Trophoblast cell (in vitro differentiated cells and primary cell): Measurements from ENCODE around the gene STK25.

Experiments
- DNase-seq, 2 donors: peaks; one replicate each; pipeline ENCODE4 v3.0.0-alpha.2; 2016
- H2AFZ ChIP-seq: 2 replicates; pipeline ENCODE4 v1.6.1; 2013; ENCODE audit warnings: low read length, moderate library complexity, mild to moderate bottlenecking; ENCODE audit not compliant: insufficient read depth, poor library complexity
- H2AK5ac ChIP-seq: 2 replicates; pipeline ENCODE4 v1.6.1; 2013; ENCODE audit warnings: mild to moderate bottlenecking, low read length
- H2BK120ac ChIP-seq: 2 replicates; pipeline ENCODE4 v1.6.1; 2013; ENCODE audit warnings: low read length, mild to moderate bottlenecking, moderate library complexity; ENCODE audit not compliant: insufficient read depth, poor library complexity
- H2BK12ac ChIP-seq: 2 replicates; pipeline ENCODE4 v1.6.1; 2013; ENCODE audit warnings: mild to moderate bottlenecking, low read length, moderate library complexity
- H2BK5ac ChIP-seq: 2 replicates; pipeline ENCODE4 v1.6.1; 2013; ENCODE audit warnings: low read length, low read depth, moderate library complexity, mild to moderate bottlenecking; ENCODE audit not compliant: poor library complexity
- H3K14ac ChIP-seq: 2 replicates; pipeline ENCODE4 v1.6.1; 2013; ENCODE audit warnings: mild to moderate bottlenecking, low read length
- H3K18ac ChIP-seq: 2 replicates; pipeline ENCODE4 v1.6.1; 2013; ENCODE audit warnings: mild to moderate bottlenecking, low read length
- H3K23ac ChIP-seq: 2 replicates; pipeline ENCODE4 v1.6.1; 2013; ENCODE audit warnings: low read length
- H3K27ac ChIP-seq: 2 replicates; pipeline ENCODE4 v1.5.1; 2013; ENCODE audit warnings: low read depth, mild to moderate bottlenecking, inconsistent platforms, low read length, moderate library complexity
- H3K27me3 ChIP-seq: 2 replicates; pipeline ENCODE4 v1.6.1; 2013; ENCODE audit warnings: inconsistent platforms, mild to moderate bottlenecking, low read length, moderate library complexity; ENCODE audit not compliant: insufficient read depth
- H3K36me3 ChIP-seq, 2 experiments: 1 replicate in 1 of 2; 2 replicates in 1 of 2; pipeline ENCODE4 v1.6.1; 2013; ENCODE audit warnings: low read length in 2 of 2, mild to moderate bottlenecking in 2 of 2, moderate library complexity in 1 of 2; ENCODE audit not compliant: insufficient read depth in 2 of 2, control insufficient read depth in 1 of 2
- H3K4ac ChIP-seq: 2 replicates; pipeline ENCODE4 v1.6.1; 2013; ENCODE audit warnings: low read depth, mild to moderate bottlenecking, low read length, moderate library complexity
- H3K4me1 ChIP-seq, 2 experiments: 1 replicate in 1 of 2; 2 replicates in 1 of 2; pipeline ENCODE4 v1.6.1; 2013; ENCODE audit warnings: low read length in 2 of 2, mild to moderate bottlenecking in 2 of 2, moderate library complexity in 1 of 2; ENCODE audit not compliant: insufficient read depth in 2 of 2, control insufficient read depth in 1 of 2
- H3K4me2 ChIP-seq: 2 replicates; pipeline ENCODE4 v1.6.1; 2013; ENCODE audit warnings: inconsistent platforms, mild to moderate bottlenecking, low read length, moderate library complexity
- H3K4me3 ChIP-seq: 2 replicates; pipeline ENCODE4 v1.5.1; 2013; ENCODE audit warnings: mild to moderate bottlenecking, low read depth, low read length, inconsistent platforms
- H3K79me1 ChIP-seq: one replicate; pipeline ENCODE4 v1.6.1; 2013; ENCODE audit warnings: low read length
- H3K79me2 ChIP-seq: 2 replicates; pipeline ENCODE4 v1.6.1; 2013; ENCODE audit warnings: low read length, mild to moderate bottlenecking; ENCODE audit not compliant: control insufficient read depth, insufficient read depth, poor library complexity
- H3K9ac ChIP-seq: 2 replicates; pipeline ENCODE4 v1.6.1; 2013; ENCODE audit warnings: mild to moderate bottlenecking, low read length
- H3K9me3 ChIP-seq: 2 replicates; pipeline ENCODE4 v1.6.1; 2013; ENCODE audit warnings: low read depth, mild to moderate bottlenecking, control low read depth, inconsistent platforms, low read length; ENCODE audit not compliant: insufficient read depth
- H4K12ac ChIP-seq: 2 replicates; pipeline ENCODE4 v1.6.1; 2013; ENCODE audit warnings: low read depth, mild to moderate bottlenecking, low read length, moderate library complexity
- H4K8ac ChIP-seq: 2 replicates; pipeline ENCODE4 v1.6.1; 2013; ENCODE audit warnings: low read depth, mild to moderate bottlenecking, low read length, moderate library complexity
- H4K91ac ChIP-seq: one replicate; pipeline ENCODE4 v1.6.1; 2013; ENCODE audit warnings: low read depth, mild to moderate bottlenecking, low read length, moderate library complexity
- WGBS: extraction: QIAGEN DNeasy Blood & Tissue Kit; methylation state at CpG from one replicate; pipeline ENCODE4 v1.1.7; 2013; ENCODE audit warnings: missing lambda C conversion rate; ENCODE audit not compliant: insufficient read length, insufficient coverage; ENCODE audit errors: extremely low coverage; 5-methylcytosine and 5-hydroxymethylcytosine counted together

Gene STK25

DNA sequence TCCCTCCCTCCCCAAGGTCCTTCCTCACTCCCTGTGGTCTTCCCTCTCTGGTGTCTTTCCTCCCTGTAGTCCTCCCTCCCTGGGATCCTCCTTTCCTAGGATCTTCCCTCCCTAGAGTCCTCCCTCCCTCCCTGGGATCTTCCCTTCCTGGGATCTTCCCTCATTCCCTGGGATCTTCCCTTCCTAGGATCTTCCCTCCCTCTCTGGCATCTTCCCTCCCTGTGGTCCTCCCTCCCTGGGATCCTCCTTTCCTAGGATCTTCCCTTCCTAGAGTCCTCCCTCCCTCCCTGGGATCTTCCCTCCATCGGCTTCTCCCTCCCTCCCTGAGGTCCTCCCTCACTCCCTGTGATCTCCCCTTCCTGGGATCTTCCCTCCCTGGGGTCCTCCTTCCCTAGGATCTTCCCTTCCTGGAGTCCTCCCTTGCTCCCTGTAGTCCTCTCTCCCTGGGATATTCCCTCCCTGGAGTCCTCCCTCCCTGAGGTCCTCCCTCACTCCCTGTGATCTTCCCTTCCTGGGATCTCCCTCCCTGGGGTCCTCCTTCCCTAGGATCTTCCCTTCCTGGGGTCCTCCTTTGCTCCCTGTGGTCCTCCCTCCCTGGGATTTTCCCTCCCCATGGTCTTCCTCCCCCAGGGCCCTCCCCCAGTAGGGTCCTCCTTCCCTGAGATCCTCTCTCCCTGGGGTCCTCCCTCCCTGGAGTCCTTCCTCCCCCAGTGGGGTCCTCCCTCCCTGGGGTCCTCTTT is 23.0 kb downstream of the STK25 start:
- H3K79me2 ChIP-seq, result no peaks in the 10 kb centered on the region
- H3K4me2 ChIP-seq, result no peak overlapping the region
- H3K4ac ChIP-seq, result no peak overlapping the region
- H3K23ac ChIP-seq, result no peak overlapping the region
- no peaks in the 10 kb centered on the region for H3K9me3 ChIP-seq
- no peak for DNase-seq
- peaks cover 0 to 6% of the 10 kb centered on the region in 2 experiments for H3K36me3 ChIP-seq
- H4K12ac ChIP-seq, result no peak overlapping the region
- WGBS, result no CpG with 5 or more reads among the region's 1 CpG
- no peaks in the 10 kb centered on the region for H3K27me3 ChIP-seq
- H2AFZ ChIP-seq, result no peak overlapping the region
- H4K91ac ChIP-seq, result no peak overlapping the region
- no peaks in the 10 kb centered on the region for H3K4me1 ChIP-seq
- H3K9ac ChIP-seq, result no peak overlapping the region
- no peak overlapping the region for H2BK120ac ChIP-seq
- H3K14ac ChIP-seq, result no peak overlapping the region
- H3K79me1 ChIP-seq, result no peaks in the 10 kb centered on the region
- no peak overlapping the region for H3K27ac ChIP-seq
- no peak overlapping the region for H2BK12ac ChIP-seq
- H3K18ac ChIP-seq, result no peak overlapping the region
- no peak overlapping the region for H2AK5ac ChIP-seq
- H2BK5ac ChIP-seq, result no peak overlapping the region
- H3K4me3 ChIP-seq, result no peak overlapping the region
- H4K8ac ChIP-seq, result no peak overlapping the region

DNA sequence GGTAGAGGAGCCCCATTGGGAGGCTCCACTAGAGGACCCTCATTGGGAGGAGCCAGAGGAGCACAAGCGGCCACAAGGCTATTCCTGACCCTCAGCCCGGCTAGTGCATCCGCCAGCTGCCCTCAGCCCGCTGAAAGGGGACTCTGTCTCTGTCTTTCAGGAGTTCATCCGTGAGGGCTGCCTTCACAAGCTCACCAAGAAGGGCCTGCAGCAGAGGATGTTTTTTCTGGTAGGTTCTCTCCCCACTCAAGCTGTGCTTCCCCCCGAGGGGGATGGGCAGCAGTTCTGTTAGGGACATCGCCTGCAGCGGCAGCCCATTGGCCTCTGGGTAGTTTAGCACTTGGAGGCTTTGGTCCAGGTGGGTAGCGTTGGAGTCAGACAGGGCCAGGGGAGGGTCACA is 25.1 kb downstream of the STK25 start:
- no CpG with 5 or more reads among the region's 9 CpGs for WGBS
- H4K12ac ChIP-seq, result no peak overlapping the region

DNA sequence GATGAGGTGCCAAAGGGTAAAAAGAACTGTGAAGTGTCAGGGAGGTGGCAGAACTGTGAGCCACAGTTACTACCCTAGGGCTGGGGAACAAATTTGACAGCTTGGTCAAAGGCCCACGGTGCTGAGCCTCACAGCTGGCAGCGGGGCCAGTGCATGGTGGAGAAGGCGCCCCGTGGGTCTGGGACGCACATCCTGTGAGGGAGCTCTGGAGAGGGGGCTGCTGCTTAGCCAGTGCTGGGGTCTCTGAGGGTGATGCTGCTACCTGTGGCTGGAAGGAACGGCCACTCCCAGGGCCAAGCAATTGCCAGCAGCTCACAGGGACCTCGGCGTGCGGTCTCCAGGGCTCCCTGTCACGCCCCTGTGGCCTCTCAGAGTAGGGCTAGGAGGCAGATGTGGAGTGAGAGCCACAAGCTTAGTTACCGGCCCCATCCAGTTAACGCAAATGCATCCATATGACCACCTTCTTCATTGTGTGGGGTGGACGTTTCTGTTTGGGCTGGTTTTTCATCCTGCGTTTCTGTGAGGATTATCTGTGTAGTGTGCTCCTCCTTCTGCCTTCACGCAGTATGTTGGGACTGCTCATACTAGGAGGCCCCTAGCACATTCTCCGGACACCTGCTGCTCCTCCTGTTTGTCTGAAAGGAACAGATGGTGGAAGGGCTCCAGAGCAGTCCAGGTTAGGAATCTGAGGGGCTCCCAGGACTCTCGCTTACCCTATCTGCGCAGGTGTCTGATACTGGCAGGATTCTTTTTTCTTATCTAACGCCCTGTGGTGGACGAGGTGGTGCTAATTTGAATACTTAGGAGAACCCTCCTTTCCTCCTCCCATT is 26.0 kb downstream of the STK25 start:
- Histone ChIP-seq H4K91ac (no peak overlapping the region), H3K4ac (no peak overlapping the region), H3K27ac (no peak overlapping the region), H4K12ac (no peak overlapping the region), H3K79me1 (no peaks in the 10 kb centered on the region), H3K9me3 (no peaks in the 10 kb centered on the region), H3K4me3 (no peak overlapping the region), H3K9ac (no peak overlapping the region), H3K4me2 (no peak overlapping the region), H2BK120ac (no peak overlapping the region), H2AFZ (no peak overlapping the region), H2BK5ac (no peak overlapping the region), H3K36me3 (peaks cover 4% of the 10 kb centered on the region in 2 experiments), H3K27me3 (no peaks in the 10 kb centered on the region), H2AK5ac (no peak overlapping the region), H4K8ac (no peak overlapping the region), H2BK12ac (no peak overlapping the region), H3K18ac (no peak overlapping the region), H3K4me1 (no peaks in the 10 kb centered on the region), H3K79me2 (no peaks in the 10 kb centered on the region), H3K14ac (no peak overlapping the region), H3K23ac (no peak overlapping the region)
- WGBS, result no CpG with 5 or more reads among the region's 20 CpGs
- no peak for DNase-seq

More for the DNA sequence above, 25.1 kb downstream of the STK25 start:
- Histone ChIP-seq H2AFZ (no peak overlapping the region), H3K4me2 (no peak overlapping the region), H2BK120ac (no peak overlapping the region), H3K14ac (no peak overlapping the region), H3K79me2 (no peaks in the 10 kb centered on the region), H3K9ac (no peak overlapping the region), H4K8ac (no peak overlapping the region), H3K36me3 (peaks cover 4% of the 10 kb centered on the region in 2 experiments), H2BK12ac (no peak overlapping the region), H3K4ac (no peak overlapping the region), H3K9me3 (no peaks in the 10 kb centered on the region), H3K27me3 (no peaks in the 10 kb centered on the region), H3K27ac (no peak overlapping the region), H3K18ac (no peak overlapping the region), H3K4me3 (no peak overlapping the region), H3K4me1 (no peaks in the 10 kb centered on the region), H4K91ac (no peak overlapping the region), H3K79me1 (no peaks in the 10 kb centered on the region), H2AK5ac (no peak overlapping the region), H3K23ac (no peak overlapping the region), H2BK5ac (no peak overlapping the region)
- DNase-seq, result no peak

DNA sequence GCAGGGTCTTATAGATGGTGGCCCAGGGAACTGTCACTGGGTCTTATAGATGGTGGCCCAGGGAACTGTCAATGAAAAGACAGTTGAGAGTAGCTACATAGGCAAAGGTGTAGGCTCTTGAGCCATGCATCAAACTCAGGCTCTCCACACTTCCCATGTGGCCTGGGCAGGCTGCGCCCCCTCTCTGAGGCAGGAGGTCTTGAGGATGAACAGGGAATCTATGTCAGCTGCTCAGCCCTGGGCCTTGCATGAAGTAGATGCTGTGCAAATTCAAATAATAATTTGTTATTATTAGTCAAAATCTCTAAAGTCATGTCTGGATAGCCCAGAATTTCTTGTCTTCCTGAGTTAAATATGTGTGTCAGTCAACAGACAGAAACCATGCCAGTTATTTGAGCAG is 26.7 kb downstream of the STK25 start:
- DNase-seq, result no peak
- Histone ChIP-seq H2BK12ac (no peak overlapping the region), H2AK5ac (no peak overlapping the region), H3K9ac (no peak overlapping the region), H3K27ac (no peak overlapping the region), H2BK120ac (no peak overlapping the region), H3K18ac (no peak overlapping the region), H3K36me3 (peaks cover 4% of the 10 kb centered on the region in 2 experiments), H3K4me2 (no peak overlapping the region), H4K8ac (no peak overlapping the region), H3K14ac (no peak overlapping the region), H3K27me3 (no peaks in the 10 kb centered on the region), H3K79me1 (no peaks in the 10 kb centered on the region), H3K9me3 (no peaks in the 10 kb centered on the region), H3K79me2 (no peaks in the 10 kb centered on the region), H3K4me3 (no peak overlapping the region), H3K23ac (no peak overlapping the region), H3K4ac (no peak overlapping the region), H4K12ac (no peak overlapping the region), H2AFZ (no peak overlapping the region), H3K4me1 (no peaks in the 10 kb centered on the region), H2BK5ac (no peak overlapping the region), H4K91ac (no peak overlapping the region)
- no CpG with 5 or more reads among the region's 1 CpG for WGBS
